ENCODE measurements around the gene RPS21.
"Not testable (repeated sequence)": the region's sequence is repeated elsewhere in the genome, so short reads cannot be mapped to it uniquely, and the experiment has no call there.

Gene RPS21

GRCh38 chr20:62372042-62372993 lies 14.6 kb upstream of the RPS21 start:
- in situ Hi-C loops (cut with HindIII; ENCODE audit: low pct_ligation_motif_present, low pct_unique_long_range_greater_than_20kb, low sequenced_read_pairs): no loop called here
- no peak for DNase-seq

- DNase-seq; in situ Hi-C loops (cut with HindIII; ENCODE audit: low pct_ligation_motif_present, low pct_unique_long_range_greater_than_20kb, low sequenced_read_pairs): not testable (repeated sequence)
Measured at GRCh38 chr20:62373631-62374179, 13.2 kb upstream of the RPS21 start.

DNA sequence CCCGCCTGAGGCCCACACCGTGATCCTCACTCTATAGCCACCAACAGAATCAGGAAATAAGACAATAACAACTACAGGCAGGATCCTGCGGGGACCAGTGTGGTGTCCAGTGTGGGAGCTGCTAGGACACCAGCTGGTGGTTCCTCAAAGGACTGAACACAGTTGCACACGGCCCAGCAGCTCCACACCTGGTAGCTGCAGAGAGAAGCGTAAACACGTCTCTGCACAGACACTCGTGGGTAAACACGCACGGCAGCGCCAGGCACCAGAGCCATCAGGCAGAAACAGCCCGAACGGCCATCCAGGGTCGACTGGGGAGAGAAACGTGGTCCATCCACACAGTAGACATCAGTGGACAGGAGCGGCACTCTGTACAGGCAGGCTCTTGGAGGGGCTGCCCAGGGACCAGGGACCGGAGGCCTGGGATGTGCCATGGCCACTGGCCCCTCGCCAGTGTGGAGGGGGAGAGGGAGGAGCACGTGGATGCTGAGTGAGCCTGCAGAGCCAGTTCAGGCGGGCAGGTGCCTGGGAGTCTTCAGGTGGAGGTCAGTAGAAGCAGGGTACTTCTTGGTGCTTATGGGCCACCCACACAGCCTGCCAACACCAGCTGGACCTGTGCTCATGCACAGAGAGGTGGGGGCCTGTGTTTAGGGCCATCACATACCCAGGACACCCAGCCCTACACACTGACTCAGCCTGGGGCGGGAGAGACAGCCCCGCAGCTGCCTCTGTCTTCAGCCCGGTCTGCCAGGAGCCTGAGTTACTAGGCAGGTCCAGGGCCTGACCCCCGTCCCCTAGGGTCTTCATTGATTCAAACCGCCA lies 12.4 kb upstream of the RPS21 start:
- DNase-seq: no peak
- in situ Hi-C loops (cut with HindIII; ENCODE audit: low pct_ligation_motif_present, low pct_unique_long_range_greater_than_20kb, low sequenced_read_pairs): no loop called here

DNA sequence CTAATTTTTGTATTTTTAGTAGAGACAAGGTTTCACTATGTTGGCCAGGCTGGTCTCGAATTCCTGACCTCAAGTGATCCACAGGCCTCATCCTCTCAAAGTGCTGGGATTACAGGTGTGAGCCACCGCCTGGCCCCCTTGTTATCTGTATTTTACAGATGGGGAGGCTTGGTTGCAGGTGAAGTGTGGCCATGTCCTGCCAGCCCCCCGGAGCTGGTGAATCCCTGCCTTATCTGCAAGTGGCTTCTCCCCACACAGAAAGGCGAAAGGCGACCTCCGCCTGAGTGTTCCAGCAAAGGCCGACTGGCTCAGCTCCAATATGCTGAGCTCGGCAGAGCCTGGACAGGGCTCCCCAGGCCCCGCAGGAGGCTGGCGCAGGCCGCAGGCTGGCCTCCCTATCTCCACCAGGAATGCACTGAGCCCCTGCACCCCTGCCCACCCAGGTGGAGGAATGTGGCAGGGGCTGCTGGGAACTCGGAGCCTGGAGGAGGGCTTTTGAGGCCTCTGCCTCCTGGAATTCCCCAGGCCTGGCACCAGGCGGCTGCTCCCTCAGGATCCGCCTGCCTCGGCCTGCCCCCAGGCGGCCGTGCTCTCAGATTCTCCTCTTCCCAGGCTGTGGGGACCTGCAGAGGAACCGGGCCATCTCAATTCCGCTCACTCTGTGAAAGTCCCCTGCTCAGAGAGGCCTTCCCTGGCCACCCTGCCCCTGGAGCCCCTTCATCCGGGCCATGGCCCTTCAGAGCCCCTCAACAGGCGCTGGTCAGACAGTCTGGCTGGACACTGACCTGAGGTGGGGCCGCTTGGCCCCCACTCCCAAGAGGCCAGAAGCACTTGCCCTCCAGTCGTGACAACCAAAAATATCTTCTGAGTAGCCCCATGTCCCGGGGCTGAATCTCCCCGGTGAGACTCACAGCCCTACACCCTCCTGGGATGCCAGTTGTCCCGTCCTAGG lies 10.5 kb upstream of the RPS21 start:
- in situ Hi-C loops (cut with HindIII; ENCODE audit: low pct_ligation_motif_present, low pct_unique_long_range_greater_than_20kb, low sequenced_read_pairs): no loop called here
- DNase-seq: no peak

DNA sequence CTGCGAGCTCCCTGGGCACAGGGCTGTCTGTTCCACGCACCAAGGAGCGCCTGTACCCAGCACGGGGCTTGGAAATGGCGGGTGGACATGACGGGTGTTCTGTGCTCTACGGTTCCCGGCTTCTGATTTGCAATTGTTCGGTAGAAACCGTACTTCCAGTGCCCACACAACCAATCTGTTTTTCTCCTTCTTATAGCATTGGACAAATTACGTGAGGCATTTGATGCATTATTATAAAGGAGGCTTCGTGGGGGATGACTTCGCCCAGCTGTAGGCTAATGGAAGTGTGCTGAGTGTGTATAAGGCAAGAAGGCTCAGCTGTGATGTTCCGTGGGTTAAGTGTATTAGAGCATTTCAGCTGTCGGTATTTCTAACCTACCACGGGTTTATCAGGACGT lies 9.8 kb upstream of the RPS21 start:
- in situ Hi-C loops (cut with HindIII; ENCODE audit: low pct_ligation_motif_present, low pct_unique_long_range_greater_than_20kb, low sequenced_read_pairs): no loop called here
- no peak for DNase-seq

GRCh38 chr20:62377615-62378178 lies 9.2 kb upstream of the RPS21 start:
- in situ Hi-C loops (cut with HindIII; ENCODE audit: low pct_ligation_motif_present, low pct_unique_long_range_greater_than_20kb, low sequenced_read_pairs): no loop called here
- no peak for DNase-seq

DNA sequence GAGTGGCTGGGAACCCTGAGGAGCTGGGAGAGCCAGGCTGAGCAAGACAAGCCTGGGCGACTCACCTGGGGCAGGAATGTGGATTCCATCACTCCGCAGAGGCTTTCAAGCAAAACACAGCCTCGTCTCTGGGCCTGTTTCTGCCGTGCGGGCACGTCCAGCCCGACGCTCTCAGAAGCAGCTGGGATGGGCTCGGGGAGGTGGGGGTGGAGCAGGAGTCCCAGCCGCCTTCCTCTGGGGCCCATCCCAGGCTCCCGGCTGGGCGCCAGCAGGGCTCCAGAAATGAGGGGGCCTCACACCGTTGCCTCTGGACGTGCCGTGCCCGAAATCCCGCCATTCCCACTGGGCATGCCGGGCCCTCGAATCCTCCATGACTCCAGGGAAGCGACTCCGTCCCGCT lies 8.7 kb upstream of the RPS21 start:
- in situ Hi-C loops (cut with HindIII; ENCODE audit: low pct_ligation_motif_present, low pct_unique_long_range_greater_than_20kb, low sequenced_read_pairs): no loop called here
- DNase-seq: no peak

DNA sequence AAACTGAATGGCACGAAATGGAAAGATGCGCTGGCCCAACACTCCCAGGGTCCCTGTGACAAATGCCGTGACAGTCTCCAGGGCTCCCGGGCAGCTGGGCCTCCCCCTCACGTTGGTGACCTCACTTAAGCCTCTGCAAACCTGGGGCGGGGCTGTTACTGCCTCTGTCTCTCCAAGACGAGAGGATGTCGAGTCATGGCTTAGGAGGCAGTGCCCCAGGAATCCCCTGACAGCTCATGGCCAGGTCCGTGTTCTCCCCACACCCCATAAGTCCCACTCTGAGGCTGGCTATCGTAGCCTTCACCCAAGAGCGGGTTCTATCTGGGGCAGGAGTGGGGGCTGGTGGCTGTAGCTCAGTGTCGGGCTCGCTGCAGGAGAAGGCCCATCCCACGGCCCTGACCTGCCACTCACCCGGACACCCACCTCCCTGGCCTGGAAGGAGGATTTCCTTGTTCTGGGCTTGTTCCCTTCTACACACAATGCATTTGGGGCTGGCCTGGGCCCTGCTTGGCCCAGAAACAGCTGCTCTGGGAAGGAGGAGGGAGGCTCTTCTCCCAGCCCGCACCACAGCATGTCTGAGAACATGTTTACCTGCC lies 5.6 kb upstream of the RPS21 start:
- in situ Hi-C loops (cut with HindIII; ENCODE audit: low pct_ligation_motif_present, low pct_unique_long_range_greater_than_20kb, low sequenced_read_pairs): no loop called here

GRCh38 chr20:62381842-62382241 lies 5.1 kb upstream of the RPS21 start:
- DNase-seq: no peak
- in situ Hi-C loops (cut with HindIII; ENCODE audit: low pct_ligation_motif_present, low pct_unique_long_range_greater_than_20kb, low sequenced_read_pairs): no loop called here

More for the DNA sequence above, 5.6 kb upstream of the RPS21 start:
- DNase-seq: peak; percentile 49

- DNase-seq: peak; percentile 77
- in situ Hi-C loops (cut with HindIII; ENCODE audit: low pct_ligation_motif_present, low pct_unique_long_range_greater_than_20kb, low sequenced_read_pairs): no loop called here
Measured at GRCh38 chr20:62382306-62383198, 4.4 kb upstream of the RPS21 start.

GRCh38 chr20:62387219-62387913 lies 463 bp downstream of the RPS21 start:
- in situ Hi-C loops (cut with HindIII; ENCODE audit: low pct_ligation_motif_present, low pct_unique_long_range_greater_than_20kb, low sequenced_read_pairs): no loop called here
- DNase-seq: no peak

DNA sequence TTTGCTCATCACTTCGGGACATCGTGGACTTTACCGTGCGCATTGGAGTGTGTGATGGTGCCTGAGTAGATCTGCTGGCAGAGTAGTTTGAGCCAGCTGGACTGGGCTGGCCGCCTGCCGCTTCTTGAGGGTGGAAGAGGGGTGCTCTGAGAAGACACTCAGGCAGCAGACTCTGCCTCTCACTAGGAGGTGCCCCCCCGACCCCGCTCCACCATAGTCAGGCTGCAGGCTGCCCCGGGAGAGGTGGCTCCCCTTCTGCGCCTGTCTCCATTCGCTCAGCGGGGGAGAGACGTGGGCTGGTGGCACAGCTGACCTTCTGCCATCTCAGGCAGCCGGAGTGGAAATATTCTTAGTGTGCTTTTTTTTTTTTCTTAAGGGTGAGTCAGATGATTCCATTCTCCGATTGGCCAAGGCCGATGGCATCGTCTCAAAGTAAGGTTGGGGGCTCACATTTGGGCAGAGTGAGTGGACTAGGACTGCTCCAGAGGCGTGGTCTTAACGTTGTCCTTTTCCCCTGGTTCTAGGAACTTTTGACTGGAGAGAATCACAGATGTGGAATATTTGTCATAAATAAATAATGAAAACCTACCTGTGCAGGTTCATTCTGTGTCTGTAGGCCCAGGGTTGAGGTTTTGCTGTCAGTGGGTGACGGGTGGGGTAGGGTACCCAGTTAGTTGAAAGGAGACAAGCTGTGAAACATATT lies 1.2 kb downstream of the RPS21 start:
- in situ Hi-C loops (cut with HindIII; ENCODE audit: low pct_ligation_motif_present, low pct_unique_long_range_greater_than_20kb, low sequenced_read_pairs): no loop called here
- no peak for DNase-seq

DNA sequence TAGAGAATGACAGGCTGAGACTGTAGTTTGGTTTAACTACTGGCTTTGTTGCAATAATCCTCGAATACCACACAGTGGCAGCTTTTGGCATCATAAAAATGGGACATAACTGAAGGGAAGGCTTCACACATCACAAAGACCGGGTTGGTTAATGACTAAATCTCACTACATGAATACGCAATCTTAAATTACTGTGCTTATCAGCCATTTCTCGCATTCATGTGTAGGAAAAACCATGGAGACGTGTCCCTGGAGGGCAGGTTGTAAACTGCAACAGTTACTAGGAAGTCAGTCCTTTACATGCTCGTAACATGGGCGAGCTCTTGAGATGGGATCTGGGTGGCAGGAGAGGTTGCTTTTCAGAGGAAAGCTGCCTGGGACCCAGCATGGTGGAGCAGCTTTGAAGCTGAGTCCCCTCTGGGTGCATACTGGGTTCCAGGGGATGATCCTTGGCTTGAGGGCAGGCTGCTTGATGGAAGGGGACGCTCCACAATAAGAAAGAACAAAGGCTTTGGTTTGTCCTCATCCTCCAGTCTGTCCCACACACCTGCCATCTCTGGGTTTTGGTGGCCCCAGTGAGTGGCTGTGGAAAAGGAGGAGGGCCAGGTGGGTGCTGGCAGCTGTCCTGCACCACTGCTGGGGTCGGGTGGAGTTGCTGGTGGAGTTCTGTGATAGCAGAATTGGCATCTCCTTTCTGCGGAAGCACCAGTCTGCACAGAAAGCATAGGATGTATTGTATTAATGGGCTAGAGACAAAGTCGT lies 2.1 kb downstream of the RPS21 start:
- no peak for DNase-seq
- in situ Hi-C loops (cut with HindIII; ENCODE audit: low pct_ligation_motif_present, low pct_unique_long_range_greater_than_20kb, low sequenced_read_pairs): no loop called here

DNA sequence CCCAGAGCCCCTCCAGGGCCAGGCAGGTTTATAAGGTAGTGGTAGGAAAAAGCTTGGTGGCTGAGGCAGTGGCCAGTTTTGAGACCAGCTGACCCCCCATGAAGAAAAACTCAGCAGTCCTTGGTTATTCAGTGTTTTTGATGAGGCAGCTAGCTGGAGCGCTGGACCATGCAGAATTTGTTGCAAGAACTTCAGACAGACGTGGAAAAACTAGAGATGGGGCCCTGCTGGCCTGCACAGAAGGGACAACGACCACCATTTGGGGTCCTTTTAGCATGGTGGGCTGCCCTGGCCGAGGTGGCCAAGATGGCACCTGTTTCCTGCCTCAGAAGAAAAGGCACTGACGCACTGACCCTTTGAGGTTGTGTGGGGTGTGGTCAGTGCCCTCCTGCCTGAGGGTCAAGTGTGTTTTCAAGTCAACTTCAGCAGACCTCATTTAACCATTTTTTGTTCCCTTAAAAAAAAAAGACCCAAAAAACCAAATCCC lies 2.7 kb downstream of the RPS21 start:
- DNase-seq: no peak
- in situ Hi-C loops (cut with HindIII; ENCODE audit: low pct_ligation_motif_present, low pct_unique_long_range_greater_than_20kb, low sequenced_read_pairs): no loop called here

Data from ACHN (cell line).